Stimulated activated CD4-positive, alpha-beta T cell treated with anti-CD3 and anti-CD28 coated beads, Interleukin-15, amount 100 ng/mL, for 24 hours (primary cell): ENCODE measurements around the gene HOXA11.

Experiments used
- DNase-seq: peaks from one replicate; pipeline ENCODE4 v3.0.0-alpha.2; 2020

The HOXA11 gene

GRCh38 chr7:27192546-27193334, 7.7 kb upstream of the HOXA11 start:
- no peak for DNase-seq

GRCh38 chr7:27191833-27192545, 7.0 kb upstream of the HOXA11 start:
- no peak for DNase-seq

- DNase-seq, result no peak
Measured at GRCh38 chr7:27191161-27191731, 6.2 kb upstream of the HOXA11 start.

- DNase-seq, result no peak
Measured at GRCh38 chr7:27189997-27190748, 5.1 kb upstream of the HOXA11 start.

- DNase-seq, result no peak
Measured at GRCh38 chr7:27189295-27189996, 4.4 kb upstream of the HOXA11 start.

GRCh38 chr7:27188386-27189294, 3.6 kb upstream of the HOXA11 start:
- DNase-seq, result no peak

- no peak for DNase-seq
Measured at GRCh38 chr7:27187475-27188385, 2.7 kb upstream of the HOXA11 start.

GRCh38 chr7:27186668-27187474, 1.8 kb upstream of the HOXA11 start:
- no peak for DNase-seq

- peak; percentile 18 for DNase-seq
Measured at GRCh38 chr7:27185854-27186667, 1.0 kb upstream of the HOXA11 start.

- DNase-seq, result peak; percentile 48
Measured at GRCh38 chr7:27184337-27185012, 557 bp downstream of the HOXA11 start.

GRCh38 chr7:27183682-27184336, 1.2 kb downstream of the HOXA11 start:
- peak; percentile 17 for DNase-seq

GRCh38 chr7:27182861-27183681, 2.0 kb downstream of the HOXA11 start:
- DNase-seq, result peak; percentile 6

GRCh38 chr7:27182285-27182841, 2.7 kb downstream of the HOXA11 start:
- no peak for DNase-seq

GRCh38 chr7:27181795-27182275, 3.2 kb downstream of the HOXA11 start:
- peak; percentile 0 for DNase-seq

GRCh38 chr7:27180431-27181420, 4.3 kb downstream of the HOXA11 start:
- peak; percentile 0 for DNase-seq
